Skeletal muscle tissue (tissue), 4 donors: Measurements from ENCODE around the gene EXOSC7. TPM values are rescaled to one million over a fixed set of nuclear protein-coding genes. Genes with fewer than 3 reads are reported as not detected.
"Not testable (repeated sequence)": the region's sequence is repeated elsewhere in the genome, so short reads cannot be mapped to it uniquely, and the experiment has no call there.

ENCODE experiments used
- H3K27ac ChIP-seq: one replicate; pipeline ENCODE4 v1.7.0; 2013; ENCODE audit warnings: mild to moderate bottlenecking, low read depth, low read length, inconsistent platforms
- H3K27me3 ChIP-seq, 3 donors: one replicate each; pipeline ENCODE4 v1.7.0; 2013; ENCODE audit warnings: low read length in 3 of 3; ENCODE audit not compliant: control insufficient read depth in 3 of 3, insufficient read depth in 3 of 3
- H3K36me3 ChIP-seq, 3 donors: one replicate each; pipeline ENCODE4 v1.7.0; 2013; ENCODE audit warnings: low read length in 3 of 3; ENCODE audit not compliant: control insufficient read depth in 3 of 3, insufficient read depth in 3 of 3
- H3K4me1 ChIP-seq, 3 donors: one replicate each; pipeline ENCODE4 v1.7.0; 2013; ENCODE audit warnings: low read length in 3 of 3, mild to moderate bottlenecking in 3 of 3; ENCODE audit not compliant: control insufficient read depth in 3 of 3, insufficient read depth in 3 of 3
- H3K4me3 ChIP-seq, 3 donors: one replicate each; pipeline ENCODE4 v1.7.0; 2013; ENCODE audit warnings: low read length in 3 of 3
- H3K9ac ChIP-seq, 3 donors: one replicate each; pipeline ENCODE4 v1.7.0; 2013; ENCODE audit warnings: low read length in 3 of 3, mild to moderate bottlenecking in 3 of 3, moderate library complexity in 2 of 3, low read depth in 1 of 3
- H3K9me3 ChIP-seq, 3 donors: one replicate each; pipeline ENCODE4 v1.7.0; 2013; ENCODE audit warnings: low read length in 3 of 3; ENCODE audit not compliant: control insufficient read depth in 3 of 3
- total RNA-seq: library from RNA; depleted of rRNA; stranded (reverse); fragments of >200 nt; gene quantifications from one replicate; pipeline ENCODE4 v1.2.3, GENCODE V29; 2014
- donor health status: Osteomylitis.

The EXOSC7 gene
- total RNA-seq, 1 donor from 2014 or later: 36.0 TPM

DNA sequence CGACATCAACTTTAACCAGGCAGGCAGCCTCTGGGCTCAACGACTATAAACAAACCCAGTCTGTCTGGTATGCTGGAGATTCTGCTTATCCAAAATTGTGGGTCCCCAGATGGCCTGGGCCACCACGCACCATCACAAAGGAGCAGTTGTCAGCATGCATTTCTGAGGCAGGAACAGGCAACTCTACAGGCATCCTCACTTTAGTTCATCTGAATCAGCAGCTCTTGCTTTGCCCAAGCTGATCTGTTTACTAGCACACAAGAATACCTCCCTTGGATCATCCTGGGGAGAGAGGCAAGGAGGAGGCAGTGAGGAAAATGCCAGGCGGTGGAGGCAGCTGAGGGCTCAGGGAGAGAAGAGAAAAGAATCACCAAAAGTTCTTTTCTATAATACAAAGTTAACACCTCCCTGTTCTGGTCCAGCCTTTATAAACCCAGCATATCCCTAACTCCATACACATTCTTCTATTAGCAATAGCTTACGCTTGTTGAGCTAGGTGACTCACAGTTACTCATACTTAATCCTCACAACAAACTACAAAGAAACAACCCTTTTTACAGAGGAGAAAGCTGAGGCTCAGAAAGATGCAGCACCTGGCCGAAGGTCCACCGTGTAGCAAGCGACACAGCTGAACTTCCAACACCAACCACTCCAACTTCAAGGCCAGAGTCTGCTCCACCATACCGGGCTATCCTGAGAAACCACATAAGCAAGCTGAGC is 33.7 kb upstream of the EXOSC7 start:
- peaks cover 43 to 65% (median 54%) of the 10 kb centered on the region in 3 donors for H3K36me3 ChIP-seq
- H3K9ac ChIP-seq: no peak overlapping the region
- H3K9me3 ChIP-seq: no peaks in the 10 kb centered on the region
- peaks cover 0 to 2% (median 0%) of the 10 kb centered on the region in 3 donors for H3K4me1 ChIP-seq
- no peaks in the 10 kb centered on the region for H3K27me3 ChIP-seq
- H3K27ac ChIP-seq: no peak overlapping the region
- H3K4me3 ChIP-seq: no peak overlapping the region

DNA sequence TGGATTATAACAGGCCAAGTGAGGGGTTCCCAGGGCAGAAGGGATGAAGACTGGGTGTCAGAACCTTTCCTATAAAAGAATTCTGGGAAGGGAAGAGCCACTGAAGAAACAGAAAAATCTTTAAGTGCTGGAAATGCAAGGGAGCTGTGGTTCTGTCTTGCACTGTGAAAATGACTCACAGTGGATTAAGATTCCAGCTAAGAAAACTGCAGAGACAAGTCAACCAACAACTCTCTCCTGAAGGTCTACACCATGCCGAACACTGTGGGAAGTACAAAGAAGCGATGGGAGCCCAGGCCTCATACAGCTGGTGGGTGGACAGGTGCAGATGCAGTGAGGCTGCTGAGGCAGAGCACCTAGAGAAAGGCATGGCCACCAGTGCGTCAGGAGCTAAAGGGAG is 27.8 kb upstream of the EXOSC7 start:
- H3K9ac ChIP-seq: no peak overlapping the region
- H3K4me1 ChIP-seq: peaks cover 0 to 4% (median 0%) of the 10 kb centered on the region in 3 donors
- H3K4me3 ChIP-seq: no peak overlapping the region
- H3K36me3 ChIP-seq: peaks cover 11 to 16% (median 15%) of the 10 kb centered on the region in 3 donors
- H3K27me3 ChIP-seq: no peaks in the 10 kb centered on the region
- H3K9me3 ChIP-seq: no peaks in the 10 kb centered on the region
- H3K27ac ChIP-seq: no peak overlapping the region

DNA sequence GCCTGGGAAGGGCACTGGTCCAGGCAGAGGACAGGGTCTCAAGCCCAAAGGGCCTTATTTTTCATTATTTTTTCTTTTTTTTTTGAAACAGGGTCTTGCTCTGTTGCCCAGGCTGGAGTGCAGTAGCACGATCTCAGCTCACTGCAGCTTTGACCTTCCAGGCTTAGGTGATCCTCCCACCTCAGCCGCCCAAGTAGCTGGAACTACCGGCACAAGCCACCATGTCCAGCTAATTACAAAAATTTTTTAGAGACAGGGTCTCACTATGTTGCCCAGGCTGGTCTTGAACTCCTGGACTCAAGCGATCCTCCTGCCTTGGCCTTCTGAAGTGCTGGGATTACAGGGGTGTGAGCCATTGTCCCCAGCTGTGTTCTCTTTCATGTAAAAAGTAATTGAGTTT is 26.3 kb upstream of the EXOSC7 start:
- H3K27ac ChIP-seq, H3K9ac ChIP-seq, H3K4me3 ChIP-seq, H3K4me1 ChIP-seq, H3K27me3 ChIP-seq, H3K9me3 ChIP-seq: not testable (repeated sequence)
- H3K36me3 ChIP-seq: peaks cover 10 to 15% (median 10%) of the 10 kb centered on the region in 3 donors

DNA sequence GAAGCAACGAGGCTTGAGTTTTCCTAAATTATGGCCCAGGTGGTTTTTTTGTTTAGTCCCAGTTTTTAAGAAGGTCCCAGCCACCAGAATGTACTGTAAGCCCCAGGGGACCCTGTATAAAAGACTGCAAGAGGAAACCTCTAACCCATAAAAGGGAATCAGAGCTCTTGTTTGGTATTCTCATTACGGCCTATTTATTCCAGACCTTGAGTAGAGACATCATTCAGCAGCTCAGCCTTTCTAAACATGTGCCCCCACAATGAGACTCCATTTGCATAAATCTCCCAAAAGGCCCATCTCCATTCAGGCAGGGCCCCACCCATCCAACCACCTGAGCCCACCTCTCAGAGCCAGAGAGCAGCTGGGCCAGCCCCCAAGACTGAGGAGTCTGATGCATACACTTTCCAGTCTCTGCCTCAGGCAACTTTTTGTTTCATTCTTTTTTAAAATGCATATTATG is 25.7 kb upstream of the EXOSC7 start:
- no peak overlapping the region for H3K27ac ChIP-seq
- H3K9ac ChIP-seq: no peak overlapping the region
- peaks cover 6 to 12% (median 10%) of the 10 kb centered on the region in 3 donors for H3K36me3 ChIP-seq
- no peaks in the 10 kb centered on the region for H3K9me3 ChIP-seq
- peaks cover 0 to 4% (median 4%) of the 10 kb centered on the region in 3 donors for H3K4me1 ChIP-seq
- H3K4me3 ChIP-seq: no peak overlapping the region
- no peaks in the 10 kb centered on the region for H3K27me3 ChIP-seq

DNA sequence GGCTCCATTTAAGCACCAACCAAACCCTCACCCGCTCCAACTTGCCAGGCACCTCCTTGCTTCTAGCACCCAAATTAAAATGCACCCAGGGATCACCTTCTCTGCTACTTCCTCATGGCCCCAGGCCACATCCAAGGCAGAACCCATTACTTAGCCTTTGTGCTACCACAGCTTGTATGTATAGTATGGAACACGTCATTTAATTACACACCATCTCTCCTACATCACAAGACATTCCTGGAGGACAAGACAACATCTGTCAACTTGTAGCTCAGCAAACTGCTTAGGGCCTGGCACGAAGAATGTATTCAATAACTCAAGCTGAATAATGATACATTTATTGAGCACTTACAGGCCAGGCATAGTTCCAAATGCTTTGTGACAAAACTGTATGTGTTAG is 23.4 kb upstream of the EXOSC7 start:
- Histone ChIP-seq H3K27me3 (no peaks in the 10 kb centered on the region), H3K9ac (no peak overlapping the region), H3K9me3 (no peaks in the 10 kb centered on the region), H3K4me1 (peaks cover 0 to 15% (median 12%) of the 10 kb centered on the region in 3 donors), H3K36me3 (peaks cover 8 to 12% (median 9%) of the 10 kb centered on the region in 3 donors), H3K27ac (no peak overlapping the region), H3K4me3 (no peak overlapping the region)

DNA sequence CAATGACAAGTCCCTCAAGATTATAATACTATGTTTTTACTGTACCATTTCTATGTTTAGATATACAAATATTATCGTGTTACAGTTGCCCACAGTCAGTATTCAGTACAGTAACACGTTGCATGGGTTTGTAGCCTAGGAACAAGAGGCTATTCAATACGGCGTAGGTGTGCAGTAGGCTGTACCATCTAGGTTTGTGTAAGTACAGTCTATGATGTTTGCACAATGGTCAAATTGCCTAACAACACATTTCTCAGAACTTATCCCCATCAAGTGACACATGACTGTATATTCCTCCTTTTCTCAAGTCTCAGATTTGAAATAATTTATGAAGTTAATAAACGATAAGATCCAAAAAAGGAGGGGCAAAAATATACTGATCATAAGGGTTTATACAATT is 21.7 kb upstream of the EXOSC7 start:
- Histone ChIP-seq H3K9ac (no peak overlapping the region), H3K36me3 (peaks cover 18 to 19% (median 19%) of the 10 kb centered on the region in 3 donors), H3K9me3 (no peaks in the 10 kb centered on the region), H3K4me1 (peaks cover 0 to 13% (median 12%) of the 10 kb centered on the region in 3 donors), H3K27ac (no peak overlapping the region), H3K27me3 (no peaks in the 10 kb centered on the region), H3K4me3 (no peak overlapping the region)

DNA sequence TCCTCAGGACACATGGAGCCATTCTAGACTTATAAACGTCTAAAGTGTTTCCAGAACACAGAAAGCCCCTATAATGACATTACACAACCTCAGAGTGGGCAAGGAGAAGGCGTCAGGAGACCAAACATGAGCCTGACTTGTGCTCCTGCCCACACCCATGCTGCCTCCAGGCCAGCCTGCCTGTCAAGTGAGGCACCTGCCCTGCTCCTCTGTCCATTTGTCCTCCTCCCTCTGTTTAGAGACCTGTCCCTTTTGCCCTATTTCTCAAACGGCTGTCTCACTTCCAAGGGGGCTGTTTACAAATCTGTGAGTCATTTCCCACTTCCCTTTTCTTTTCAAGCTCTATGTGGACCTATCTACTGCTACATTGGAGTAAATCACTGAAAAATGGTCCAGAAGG is 21.1 kb upstream of the EXOSC7 start:
- H3K9me3 ChIP-seq: no peaks in the 10 kb centered on the region
- H3K9ac ChIP-seq: no peak overlapping the region
- H3K27ac ChIP-seq: no peak overlapping the region
- H3K4me1 ChIP-seq: peaks cover 0 to 13% (median 12%) of the 10 kb centered on the region in 3 donors
- no peaks in the 10 kb centered on the region for H3K27me3 ChIP-seq
- no peak overlapping the region for H3K4me3 ChIP-seq
- peaks cover 18 to 20% (median 19%) of the 10 kb centered on the region in 3 donors for H3K36me3 ChIP-seq

DNA sequence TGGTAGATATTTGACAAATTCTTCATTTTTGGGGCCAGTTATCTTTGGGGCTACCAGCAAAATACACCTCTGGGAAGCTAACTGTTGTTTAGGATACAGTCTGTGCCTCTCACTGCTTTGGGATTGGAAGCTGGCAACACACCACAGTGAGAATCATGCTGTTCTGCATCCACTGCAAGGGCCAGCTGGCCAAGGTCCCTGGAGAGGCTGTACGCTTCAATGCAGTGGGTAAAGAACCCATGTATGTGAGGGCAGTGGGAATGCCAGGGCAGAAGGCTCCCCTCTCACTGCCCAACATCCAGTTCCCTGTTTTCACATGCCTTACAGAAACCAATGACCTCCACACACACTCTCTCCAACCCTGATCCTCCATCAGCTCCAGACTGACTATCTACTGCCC is 20.1 kb upstream of the EXOSC7 start:
- Histone ChIP-seq H3K36me3 (peaks cover 18 to 20% (median 19%) of the 10 kb centered on the region in 3 donors), H3K9me3 (no peaks in the 10 kb centered on the region), H3K4me3 (no peak overlapping the region), H3K27me3 (no peaks in the 10 kb centered on the region), H3K9ac (no peak overlapping the region), H3K27ac (no peak overlapping the region), H3K4me1 (peaks cover 0 to 13% (median 13%) of the 10 kb centered on the region in 3 donors)

DNA sequence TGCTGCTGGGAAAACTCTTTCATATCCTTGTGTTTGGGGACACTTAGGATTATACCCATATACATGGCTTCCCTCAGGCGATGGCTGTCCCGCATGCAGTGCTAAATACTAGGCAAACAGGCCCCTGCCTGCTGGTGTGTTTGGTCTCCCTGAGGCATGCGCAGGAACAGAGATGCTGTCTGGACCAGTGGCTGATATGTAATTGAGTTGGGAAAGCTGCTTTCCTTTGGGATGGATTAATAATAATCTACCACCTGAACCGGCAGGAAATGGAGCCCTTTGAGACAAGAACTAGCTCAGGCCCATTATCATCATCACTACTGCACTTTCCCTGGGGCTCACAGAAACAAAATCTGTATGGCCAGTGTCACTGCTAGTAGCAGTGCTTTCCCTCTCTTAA is 18.1 kb upstream of the EXOSC7 start:
- H3K36me3 ChIP-seq: peaks cover 18 to 20% (median 19%) of the 10 kb centered on the region in 3 donors
- no peak overlapping the region for H3K4me3 ChIP-seq
- no peaks in the 10 kb centered on the region for H3K27me3 ChIP-seq
- no peak overlapping the region for H3K9ac ChIP-seq
- H3K27ac ChIP-seq: no peak overlapping the region
- H3K9me3 ChIP-seq: no peaks in the 10 kb centered on the region
- peaks cover 0 to 13% (median 13%) of the 10 kb centered on the region in 3 donors for H3K4me1 ChIP-seq

DNA sequence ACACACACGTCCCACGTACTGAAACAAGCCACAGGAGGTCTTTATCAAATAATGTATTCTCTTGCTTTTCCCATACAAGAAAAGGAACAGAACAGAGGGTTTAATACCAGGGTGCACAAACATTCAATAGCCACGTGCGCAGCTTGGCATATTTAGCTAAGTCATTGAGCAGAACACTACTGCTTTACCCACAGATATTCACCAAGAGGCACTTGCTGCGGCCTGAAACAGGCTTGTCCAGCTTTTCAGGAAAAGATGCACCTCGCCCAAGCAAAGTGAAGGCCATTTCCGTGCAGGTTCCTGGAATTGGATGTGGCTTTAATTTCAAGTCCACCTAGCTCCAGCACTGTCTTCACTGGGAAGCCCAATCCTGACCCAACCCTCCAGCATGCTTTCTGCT is 17.7 kb upstream of the EXOSC7 start:
- Histone ChIP-seq H3K36me3 (peaks cover 18 to 20% (median 18%) of the 10 kb centered on the region in 3 donors), H3K4me1 (peaks cover 0 to 13% (median 13%) of the 10 kb centered on the region in 3 donors), H3K27me3 (no peaks in the 10 kb centered on the region), H3K4me3 (no peak overlapping the region), H3K9ac (no peak overlapping the region), H3K9me3 (no peaks in the 10 kb centered on the region), H3K27ac (no peak overlapping the region)
